ENCODE data around the gene NOS2.
"Not testable (repeated sequence)": the region's sequence is repeated elsewhere in the genome, so short reads cannot be mapped to it uniquely, and the experiment has no call there.

Gene NOS2

DNA sequence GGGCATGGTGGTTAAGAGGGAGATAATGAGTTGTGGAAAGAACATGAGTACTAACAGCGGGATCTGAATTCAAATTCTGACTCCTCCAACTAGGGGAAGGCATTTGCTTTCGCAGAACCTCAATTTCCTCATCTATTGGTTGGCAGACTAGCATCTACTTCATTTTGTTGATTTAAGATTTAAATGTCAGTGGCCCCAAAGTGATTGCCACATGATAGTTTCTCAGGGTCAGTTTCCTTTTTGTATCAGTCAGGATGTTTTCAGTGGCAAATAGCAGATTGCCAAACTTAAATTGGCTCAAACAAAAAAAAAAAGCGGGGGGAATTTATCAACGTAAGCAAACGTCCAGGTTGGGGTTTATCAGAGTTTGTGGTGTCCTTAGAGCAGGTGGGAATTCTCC lies 25.1 kb upstream of the NOS2 start:
- DNase-seq (ENCODE audit: low spot score) = no peak
- no peak for TF ChIP-seq CTCF (IDR thresholded peaks at IDR 0.05; ENCODE audit: borderline replicate concordance, control extremely low read depth, extremely low read depth, insufficient read depth, missing control alignments)
- in situ Hi-C loops (cut with MboI; ENCODE audit: low sequenced_read_pairs, unreplicated experiment) = no loop called here

GRCh38 chr17:27824745-27825144 lies 24.4 kb upstream of the NOS2 start:
- DNase-seq (ENCODE audit: low spot score) = no peak
- TF ChIP-seq CTCF (IDR thresholded peaks at IDR 0.05; ENCODE audit: borderline replicate concordance, control extremely low read depth, extremely low read depth, insufficient read depth, missing control alignments) = no peak
- in situ Hi-C loops (cut with MboI; ENCODE audit: low sequenced_read_pairs, unreplicated experiment) = no loop called here

DNA sequence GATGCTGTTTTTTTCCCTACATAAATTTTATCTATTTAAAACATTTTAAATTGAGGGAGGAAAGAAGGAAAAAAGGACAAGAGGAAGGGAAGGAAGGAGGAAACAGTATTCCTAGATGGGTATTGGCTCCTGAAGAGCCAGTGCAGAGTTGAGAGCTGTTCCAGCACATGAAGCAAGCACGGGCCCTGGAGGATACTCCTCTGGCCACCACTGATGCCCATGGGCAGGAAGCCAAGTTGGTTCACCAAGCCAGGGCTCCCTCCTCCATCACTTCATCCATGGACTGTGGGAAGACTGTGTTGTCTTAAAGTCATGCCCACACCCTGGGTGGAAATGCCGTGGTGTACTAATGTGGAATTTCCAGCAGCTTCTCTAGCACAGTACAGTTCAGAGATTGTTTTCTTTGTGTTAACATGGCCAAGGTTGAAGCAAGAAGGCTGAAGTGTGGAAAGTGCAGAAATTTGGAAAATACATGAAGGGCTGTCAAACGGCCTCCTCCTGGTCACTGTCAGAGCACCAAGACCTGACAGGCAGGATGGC lies 23.9 kb upstream of the NOS2 start:
- in situ Hi-C loops (cut with MboI; ENCODE audit: low sequenced_read_pairs, unreplicated experiment) = no loop called here

GRCh38 chr17:27822108-27822507 lies 21.8 kb upstream of the NOS2 start:
- in situ Hi-C loops (cut with MboI; ENCODE audit: low sequenced_read_pairs, unreplicated experiment); DNase-seq (ENCODE audit: low spot score): not testable (repeated sequence)

More for the DNA sequence above, 23.9 kb upstream of the NOS2 start:
- DNase-seq (ENCODE audit: low spot score) = no peak
- no peak for TF ChIP-seq CTCF (IDR thresholded peaks at IDR 0.05; ENCODE audit: borderline replicate concordance, control extremely low read depth, extremely low read depth, insufficient read depth, missing control alignments)

GRCh38 chr17:27821318-27821717 lies 21.0 kb upstream of the NOS2 start:
- in situ Hi-C loops (cut with MboI; ENCODE audit: low sequenced_read_pairs, unreplicated experiment) = no loop called here
- DNase-seq (ENCODE audit: low spot score) = no peak
- no peak for TF ChIP-seq CTCF (IDR thresholded peaks at IDR 0.05; ENCODE audit: borderline replicate concordance, control extremely low read depth, extremely low read depth, insufficient read depth, missing control alignments)

- in situ Hi-C loops (cut with MboI; ENCODE audit: low sequenced_read_pairs, unreplicated experiment) = no loop called here
- no peak for DNase-seq (ENCODE audit: low spot score)
- TF ChIP-seq CTCF (IDR thresholded peaks at IDR 0.05; ENCODE audit: borderline replicate concordance, control extremely low read depth, extremely low read depth, insufficient read depth, missing control alignments) = no peak
Measured at GRCh38 chr17:27819145-27819544, 18.8 kb upstream of the NOS2 start.

GRCh38 chr17:27818401-27819105 lies 18.2 kb upstream of the NOS2 start:
- peak; percentile 36 for DNase-seq (ENCODE audit: low spot score)
- in situ Hi-C loops (cut with MboI; ENCODE audit: low sequenced_read_pairs, unreplicated experiment) = no loop called here
- no peak for TF ChIP-seq CTCF (IDR thresholded peaks at IDR 0.05; ENCODE audit: borderline replicate concordance, control extremely low read depth, extremely low read depth, insufficient read depth, missing control alignments)
